Neural cell (in vitro differentiated cells): Measurements from ENCODE around the gene SUN5. TPM values are rescaled to one million over a fixed set of nuclear protein-coding genes. Genes with fewer than 3 reads are reported as not detected.

Experiments used
- H2AFZ ChIP-seq: fragments of 200-600, 300-800 bp; sonication (generic), shearing (Covaris generic); 2 replicates; pipeline ENCODE4 v1.6.0; 2014; ENCODE audit warnings: low read depth, mild to moderate bottlenecking, antibody characterized with exemption, low read length, moderate library complexity
- H3F3A ChIP-seq: fragments of 200-600 bp; shearing (Covaris generic); 2 replicates; pipeline ENCODE4 v1.6.1; 2016; ENCODE audit warnings: mild to moderate bottlenecking, moderate library complexity, mixed read lengths, antibody characterized with exemption, low read length; ENCODE audit not compliant: insufficient read depth, poor library complexity, severe bottlenecking
- H3K27ac ChIP-seq: fragments of 200-600, 300-800 bp; sonication (generic), shearing (Covaris generic); 2 replicates; pipeline ENCODE4 v1.5.1; 2014; ENCODE audit warnings: mild to moderate bottlenecking, low read length, moderate library complexity
- H3K27me3 ChIP-seq: fragments of 300-800, 200-600 bp; sonication (generic), shearing (Covaris generic); 2 replicates; pipeline ENCODE4 v1.6.0; 2014; ENCODE audit warnings: mild to moderate bottlenecking, low read depth, low read length, moderate library complexity; ENCODE audit not compliant: insufficient read depth
- H3K36me3 ChIP-seq: fragments of 300-800, 200-600 bp; sonication (generic), shearing (Covaris generic); 2 replicates; pipeline ENCODE4 v1.5.1; 2014; ENCODE audit warnings: mild to moderate bottlenecking, antibody characterized with exemption, low read length, moderate library complexity; ENCODE audit not compliant: insufficient read depth
- H3K4me2 ChIP-seq: fragments of 300-800, 200-600 bp; sonication (generic), shearing (Covaris generic); 2 replicates; pipeline ENCODE4 v1.6.0; 2014; ENCODE audit warnings: mild to moderate bottlenecking, low read length
- H3K4me3 ChIP-seq: fragments of 300-800, 200-600 bp; sonication (generic), shearing (Covaris generic); 2 replicates; pipeline ENCODE4 v1.5.1; 2014; ENCODE audit warnings: mild to moderate bottlenecking, low read length, moderate library complexity
- H3K79me2 ChIP-seq: fragments of 200-600 bp; shearing (Covaris generic); replicated peaks from 2 replicates; pipeline ENCODE4 v1.6.0; 2014; ENCODE audit warnings: mild to moderate bottlenecking, low read length, moderate library complexity; ENCODE audit not compliant: insufficient read depth
- H3K9ac ChIP-seq: fragments of 300-800, 200-600 bp; sonication (generic), shearing (Covaris generic); 2 replicates; pipeline ENCODE4 v1.6.1; 2016; ENCODE audit warnings: mild to moderate bottlenecking, low read length, mixed read lengths
- H3K9me2 ChIP-seq: fragments of 200-600 bp; shearing (Covaris generic); 2 replicates; pipeline ENCODE4 v1.6.1; 2016; ENCODE audit warnings: mild to moderate bottlenecking, low read length, mixed read lengths; ENCODE audit not compliant: insufficient read depth
- H3K9me3 ChIP-seq: fragments of 200-600, 300-800 bp; sonication (generic), shearing (Covaris generic); 2 replicates; pipeline ENCODE4 v1.6.1; 2016; ENCODE audit warnings: mild to moderate bottlenecking, mixed run types, low read length, moderate library complexity, mixed read lengths
- H4K20me1 ChIP-seq: fragments of 200-600 bp; shearing (Covaris generic); 2 replicates; pipeline ENCODE4 v1.6.1; 2016; ENCODE audit warnings: mild to moderate bottlenecking, mixed run types; ENCODE audit not compliant: insufficient read depth
- CTCF ChIP-seq: fragments of 450-650 bp; IDR thresholded peaks from 2 replicates; pipeline ENCODE4 v1.5.1; 2014; ENCODE audit warnings: antibody characterized with exemption, mild to moderate bottlenecking, moderate library complexity; ENCODE audit not compliant: poor library complexity, severe bottlenecking
- EP300 ChIP-seq: fragments of 450-650 bp; conservative IDR thresholded peaks from 2 replicates; pipeline ENCODE4 v1.6.1; 2014; ENCODE audit warnings: antibody characterized with exemption, mild to moderate bottlenecking, moderate library complexity; ENCODE audit not compliant: poor library complexity, severe bottlenecking
- EZH2 ChIP-seq: fragments of 200-600, 300-800 bp; shearing (Covaris generic), sonication (generic); IDR thresholded peaks from 2 replicates; pipeline ENCODE4 v1.6.1; 2014; ENCODE audit warnings: antibody characterized with exemption, low read length, borderline replicate concordance, mild to moderate bottlenecking; ENCODE audit not compliant: insufficient read depth, poor library complexity, severe bottlenecking
- MXI1 ChIP-seq: fragments of 450-650 bp; conservative IDR thresholded peaks from 2 replicates; pipeline ENCODE4 v1.6.1; 2014; ENCODE audit warnings: antibody characterized with exemption, mild to moderate bottlenecking; ENCODE audit not compliant: poor library complexity, severe bottlenecking
- POLR2AphosphoS5 ChIP-seq: IDR thresholded peaks from 2 replicates; pipeline ENCODE4 v1.6.1; 2012
- RAD21 ChIP-seq: fragments of 450-650 bp; conservative IDR thresholded peaks from 2 replicates; pipeline ENCODE4 v1.6.1; 2014; ENCODE audit warnings: antibody characterized with exemption, mild to moderate bottlenecking, moderate library complexity
- REST ChIP-seq: IDR thresholded peaks from 2 replicates; pipeline ENCODE4 v1.6.1; 2012; ENCODE audit warnings: borderline replicate concordance
- SMC3 ChIP-seq: fragments of 450-650 bp; conservative IDR thresholded peaks from 2 replicates; pipeline ENCODE4 v1.6.1; 2014; ENCODE audit warnings: antibody characterized with exemption, mild to moderate bottlenecking, moderate library complexity; ENCODE audit not compliant: poor library complexity
- TAF1 ChIP-seq: IDR thresholded peaks from 2 replicates; pipeline ENCODE4 v1.6.1; 2012; ENCODE audit warnings: low read depth
- polyA plus RNA-seq: library from polyadenylated mRNA; depleted of rRNA; stranded (reverse); fragments of >200 nt; gene quantifications from 2 replicates; pipeline ENCODE4 v1.2.3, GENCODE V29; 2014

The SUN5 gene
- polyA plus RNA-seq, 1 donor from 2014 or later = not detected

DNA sequence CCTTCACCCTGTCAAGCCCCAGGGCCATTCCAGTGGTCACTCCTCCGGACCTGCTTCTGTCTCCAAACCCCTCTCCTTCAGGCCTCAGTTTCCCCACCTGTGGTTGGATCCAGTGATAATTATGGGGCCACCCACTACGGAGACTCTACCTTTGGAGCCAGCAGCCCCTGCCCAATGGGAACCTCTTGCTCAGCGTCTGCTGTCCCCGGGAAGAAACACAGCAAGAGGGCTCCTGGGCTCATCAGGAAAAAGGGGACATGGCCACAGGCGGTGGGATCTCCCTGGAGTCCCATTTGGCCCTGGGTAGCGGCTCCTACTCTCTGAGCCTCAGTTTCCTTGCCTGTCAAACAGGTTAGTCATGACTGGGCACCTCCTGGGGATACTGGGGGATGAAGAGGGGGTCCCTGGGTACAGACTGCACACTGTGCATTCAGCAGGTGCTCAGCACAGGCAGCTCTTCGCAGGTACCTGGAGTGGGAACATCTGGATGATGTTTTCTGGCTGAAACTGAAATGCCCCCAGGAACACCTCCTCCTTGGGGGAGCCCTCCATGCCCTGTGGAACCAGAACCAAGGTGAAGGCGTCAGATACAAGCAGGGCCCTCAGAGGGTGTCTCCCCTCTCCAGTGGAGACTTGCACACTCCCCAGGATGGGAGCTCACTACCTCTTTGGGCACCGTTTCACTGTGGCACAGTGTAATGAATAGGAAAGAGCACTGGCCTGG lies 19.4 kb downstream of the SUN5 start:
- Histone ChIP-seq H3K9ac (no peak overlapping the region), H3K27ac (no peak overlapping the region), H3F3A (no peaks in the 10 kb centered on the region), H3K79me2 (no peaks in the 10 kb centered on the region), H2AFZ (no peak overlapping the region), H3K4me2 (no peak overlapping the region), H3K27me3 (no peaks in the 10 kb centered on the region), H3K9me2 (no peaks in the 10 kb centered on the region), H3K9me3 (no peaks in the 10 kb centered on the region), H3K36me3 (no peaks in the 10 kb centered on the region), H4K20me1 (no peaks in the 10 kb centered on the region), H3K4me3 (no peak overlapping the region)
- TF ChIP-seq REST (no peak), SMC3 (no peak), POLR2AphosphoS5 (no peak), MXI1 (no peak), RAD21 (no peak), EZH2 (no peak), EP300 (no peak)

DNA sequence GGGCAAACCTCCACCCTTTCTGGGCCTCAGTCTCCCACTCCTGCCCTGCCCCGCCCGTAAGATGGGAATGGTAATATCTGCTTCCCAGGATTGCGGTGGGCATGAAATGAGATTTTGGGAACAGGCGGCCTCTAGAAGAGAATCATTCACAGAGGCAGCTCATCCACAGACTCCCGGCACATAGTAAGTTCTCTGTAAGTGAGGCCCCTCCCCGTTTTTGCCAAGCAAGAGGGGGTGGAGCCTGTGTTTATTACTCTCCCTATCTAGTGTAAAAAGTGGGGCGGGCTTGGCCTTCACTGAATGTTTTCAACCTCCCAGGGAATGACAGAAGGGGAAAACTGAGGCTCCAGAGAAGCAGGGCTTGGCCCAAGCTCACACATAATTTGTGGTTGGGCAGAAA lies 20.0 kb downstream of the SUN5 start:
- Histone ChIP-seq H3K9ac (no peak overlapping the region), H3K27me3 (no peaks in the 10 kb centered on the region), H4K20me1 (no peaks in the 10 kb centered on the region), H3K9me3 (no peaks in the 10 kb centered on the region), H3K4me3 (no peak overlapping the region), H3K9me2 (no peaks in the 10 kb centered on the region), H2AFZ (no peak overlapping the region), H3F3A (no peaks in the 10 kb centered on the region), H3K79me2 (no peaks in the 10 kb centered on the region), H3K36me3 (no peaks in the 10 kb centered on the region), H3K4me2 (no peak overlapping the region), H3K27ac (no peak overlapping the region)
- TF ChIP-seq EZH2 = no peak
- no peak for TF ChIP-seq RAD21
- no peak for TF ChIP-seq TAF1
- TF ChIP-seq SMC3 = no peak
- TF ChIP-seq CTCF = no peak
- no peak for TF ChIP-seq MXI1
- no peak for TF ChIP-seq REST
